ENCODE results near the gene ADARB2.

Gene ADARB2

DNA sequence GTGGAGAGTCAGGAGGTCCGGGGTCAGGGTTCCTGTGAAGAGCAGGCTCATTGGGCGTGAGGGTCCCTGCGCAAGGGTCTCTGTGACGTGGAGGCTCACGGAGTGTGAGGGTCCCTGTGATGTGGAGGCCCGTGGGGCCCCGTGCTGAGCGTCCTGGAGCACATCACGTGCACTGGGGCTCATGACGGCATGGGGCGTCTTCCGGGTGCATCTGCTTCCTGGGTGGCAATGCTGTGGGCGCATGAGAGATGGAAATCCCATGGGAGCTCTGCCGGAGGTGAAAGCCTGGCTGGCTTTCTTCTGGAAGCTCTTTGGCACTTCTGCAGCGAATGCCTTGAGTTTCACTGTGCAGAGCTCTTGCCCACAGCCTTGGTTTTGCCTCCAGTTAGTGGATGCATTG lies 609.7 kb downstream of the ADARB2 start:
- DNase-seq (ENCODE audit: low spot score in 2 of 2), result no peak
- Mint-ChIP-seq H3K27ac (no peak overlapping the region), H3K36me3 (peaks cover 55% of the 10 kb centered on the region)

More for the DNA sequence above, 609.7 kb downstream of the ADARB2 start:
- no peaks in the 10 kb centered on the region for H3K9me3 Mint-ChIP-seq
- H3K27me3 Mint-ChIP-seq, result no peaks in the 10 kb centered on the region
- peaks cover 4% of the 10 kb centered on the region for H3K4me1 Mint-ChIP-seq
- H3K4me3 Mint-ChIP-seq, result no peak overlapping the region
- no peak for ATAC-seq (ENCODE audit: low read depth)
